ENCODE measurements around the gene SPEG. TPM values are rescaled to one million over a fixed set of nuclear protein-coding genes. Genes with fewer than 3 reads are reported as not detected.

The SPEG gene
- total RNA-seq, 1 donor from 2014 or later, result 76.6 TPM

DNA sequence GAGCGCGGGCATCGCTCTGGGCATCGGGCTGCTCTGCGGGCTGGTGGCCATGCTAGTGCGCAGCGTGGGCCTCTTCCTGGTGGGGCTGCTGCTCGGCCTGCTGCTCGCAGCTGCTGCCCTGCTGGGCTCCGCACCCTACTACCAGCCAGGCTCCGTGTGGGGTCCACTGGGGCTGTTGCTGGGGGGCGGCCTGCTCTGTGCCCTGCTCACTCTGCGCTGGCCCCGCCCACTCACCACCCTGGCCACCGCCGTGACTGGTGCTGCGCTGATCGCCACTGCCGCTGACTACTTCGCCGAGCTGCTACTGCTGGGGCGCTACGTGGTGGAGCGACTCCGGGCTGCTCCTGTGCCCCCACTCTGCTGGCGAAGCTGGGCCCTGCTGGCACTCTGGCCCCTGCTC, 113.0 kb downstream of the SPEG start:
- DNase-seq (ENCODE audit: low spot score), result no peak

Other genes with a start within 250 kb of the SPEG start
- 28.7 TPM for gene ZFAND2B, start 228.1 kb upstream of the SPEG start, total RNA-seq
- 36.1 TPM for gene ABCB6, start 215.9 kb upstream of the SPEG start, total RNA-seq
- 31.6 TPM for gene ATG9A, start 205.2 kb upstream of the SPEG start, total RNA-seq
- 73.1 TPM for gene ANKZF1, start 205.0 kb upstream of the SPEG start, total RNA-seq
- 9.9 TPM for gene GLB1L, start 189.4 kb upstream of the SPEG start, total RNA-seq
- 32.9 TPM for gene STK16, start 189.4 kb upstream of the SPEG start, total RNA-seq
- not detected for gene TUBA4B, start 181.6 kb upstream of the SPEG start, total RNA-seq
- 85.1 TPM for gene TUBA4A, start 180.9 kb upstream of the SPEG start, total RNA-seq
- 93.6 TPM for gene DNAJB2, start 155.5 kb upstream of the SPEG start, total RNA-seq
- not detected for gene PTPRN, start 125.4 kb upstream of the SPEG start, total RNA-seq
- not detected for gene RESP18, start 102.1 kb upstream of the SPEG start, total RNA-seq
- gene DNPEP, start 46.9 kb upstream of the SPEG start, total RNA-seq, result 86.6 TPM
- 1,211 TPM for gene DES, start 16.5 kb upstream of the SPEG start, total RNA-seq
- 31.9 TPM for gene GMPPA, start 64.0 kb downstream of the SPEG start, total RNA-seq
- 0.13 TPM for gene ASIC4, start 79.6 kb downstream of the SPEG start, total RNA-seq
- 49.6 TPM for gene CHPF, start 109.0 kb downstream of the SPEG start, total RNA-seq
- gene TMEM198, start 109.2 kb downstream of the SPEG start, total RNA-seq, result 6.0 TPM
- gene OBSL1, start 136.7 kb downstream of the SPEG start, total RNA-seq, result 89.1 TPM
- gene INHA, start 137.5 kb downstream of the SPEG start, total RNA-seq, result 0.78 TPM
- 39.5 TPM for gene STK11IP, start 163.0 kb downstream of the SPEG start, total RNA-seq
- gene SLC4A3, start 192.8 kb downstream of the SPEG start, total RNA-seq, result 12.2 TPM